ENCODE measurements around the gene PLSCR5.

DNA sequence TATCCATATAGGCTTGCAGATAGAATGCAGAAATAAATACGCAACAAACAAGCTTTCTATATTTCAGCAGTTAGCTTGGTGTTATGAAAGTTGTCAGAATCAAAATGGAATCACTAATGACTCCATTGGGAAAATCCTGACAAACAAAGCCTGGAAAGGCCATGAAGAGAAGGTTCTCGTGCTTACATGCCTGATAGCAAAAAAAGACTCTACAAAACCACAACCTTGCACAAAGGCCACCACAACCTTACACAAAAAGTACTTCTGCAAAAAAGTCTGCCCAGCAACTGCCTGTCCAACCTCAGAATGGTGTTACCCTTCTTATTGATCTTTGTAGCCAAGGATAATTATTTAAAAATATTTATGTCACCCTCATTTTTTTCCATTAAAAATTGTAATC lies 46.4 kb downstream of the PLSCR5 start:
- TF ChIP-seq CTCF (IDR thresholded peaks at IDR 0.05; ENCODE audit: low read depth, low read length) (no peak), EZH2phosphoT487 (IDR thresholded peaks at IDR 0.05; ENCODE audit: low read depth) (no peak)

Data from OCI-LY3 (cell line).